ENCODE data around the gene ADO. TPM values are rescaled to one million over a fixed set of nuclear protein-coding genes. Genes with fewer than 3 reads are reported as not detected.

The ADO gene
- total and polyA plus RNA-seq, 2 donors (not counting 1 experiment from before 2014, with no cell fraction given): 13.2 to 20.6 TPM

DNA sequence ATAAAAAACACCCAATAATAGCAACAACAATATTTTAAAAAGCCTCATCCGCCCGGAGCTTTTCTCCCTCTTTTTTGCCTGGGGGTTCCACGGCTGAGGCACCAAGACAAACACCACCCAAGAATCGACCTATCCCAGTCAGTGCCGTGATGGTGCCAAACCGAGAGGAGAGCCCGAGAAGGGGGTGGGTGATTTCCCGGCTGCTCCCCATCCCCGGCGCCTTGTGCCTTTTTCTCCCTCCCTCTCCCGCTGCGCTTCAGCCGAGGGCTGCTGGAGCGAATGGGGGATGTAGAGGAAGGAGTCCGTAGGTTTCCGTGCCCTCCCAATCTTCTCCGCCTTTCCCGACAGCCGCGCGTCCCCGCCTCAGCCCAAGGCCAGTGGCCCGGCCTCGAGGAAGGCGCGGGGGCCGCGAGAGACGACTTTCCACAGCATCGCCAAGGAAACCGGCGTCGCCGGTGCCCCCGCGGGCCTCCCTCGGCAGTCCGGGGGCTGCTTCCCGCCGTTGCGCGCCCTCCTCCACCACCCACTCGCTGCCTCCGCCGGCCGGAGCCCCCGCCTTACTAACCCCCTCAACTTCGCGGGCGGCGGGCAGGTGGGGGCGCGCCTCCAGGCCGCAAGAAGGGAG lies 10.3 kb downstream of the ADO start:
- H3K4me3 ChIP-seq (replicated peaks in 1 of 4; ENCODE audit: control extremely low read depth in 1 of 4, insufficient read depth in 1 of 4, low read depth in 3 of 4, low read length in 4 of 4): peak overlapping the region in 2 of 4 experiments; percentile 74
- no peak overlapping the region for H3K9ac ChIP-seq (ENCODE audit: insufficient read depth, low read length)
- peak in 1 of 2 donors; percentile 28 for DNase-seq (ENCODE audit: low read depth in 2 of 2)
- no peaks in the 10 kb centered on the region for H3K79me2 ChIP-seq (ENCODE audit: control insufficient read depth, insufficient read depth, low read length)
- peaks cover 28% of the 10 kb centered on the region for H3K27me3 ChIP-seq (ENCODE audit: control insufficient read depth, insufficient read depth, low read length)
- H3K4me2 ChIP-seq (ENCODE audit: extremely low read depth, insufficient read depth, low read length): peak overlapping the region; percentile 99
- no peaks in the 10 kb centered on the region for H3K9me3 ChIP-seq (ENCODE audit: control insufficient read depth, insufficient read depth, low read depth, low read length)
- peaks cover 12% of the 10 kb centered on the region for H3K4me1 ChIP-seq (ENCODE audit: control insufficient read depth, extremely low read depth, insufficient read depth, low read length)
- H4K20me1 ChIP-seq (ENCODE audit: control insufficient read depth, extremely low read depth, insufficient read depth, low read length): no peaks in the 10 kb centered on the region
- no peaks in the 10 kb centered on the region for H3K36me3 ChIP-seq (ENCODE audit: control insufficient read depth, insufficient read depth, low read length)
- H2AFZ ChIP-seq (ENCODE audit: low read length): no peak overlapping the region
- TF ChIP-seq EZH2 (IDR thresholded peaks at IDR 0.05; ENCODE audit: low read length, missing control alignments) (peak; percentile 20), CTCF (conservative IDR thresholded peaks at IDR 0.05 in 1 of 2, IDR thresholded peaks at IDR 0.05 in 1 of 2; ENCODE audit: low read depth in 1 of 2, low read length in 2 of 2) (no peak)
- H3K27ac ChIP-seq (ENCODE audit: insufficient read depth, low read length): no peak overlapping the region

DNA sequence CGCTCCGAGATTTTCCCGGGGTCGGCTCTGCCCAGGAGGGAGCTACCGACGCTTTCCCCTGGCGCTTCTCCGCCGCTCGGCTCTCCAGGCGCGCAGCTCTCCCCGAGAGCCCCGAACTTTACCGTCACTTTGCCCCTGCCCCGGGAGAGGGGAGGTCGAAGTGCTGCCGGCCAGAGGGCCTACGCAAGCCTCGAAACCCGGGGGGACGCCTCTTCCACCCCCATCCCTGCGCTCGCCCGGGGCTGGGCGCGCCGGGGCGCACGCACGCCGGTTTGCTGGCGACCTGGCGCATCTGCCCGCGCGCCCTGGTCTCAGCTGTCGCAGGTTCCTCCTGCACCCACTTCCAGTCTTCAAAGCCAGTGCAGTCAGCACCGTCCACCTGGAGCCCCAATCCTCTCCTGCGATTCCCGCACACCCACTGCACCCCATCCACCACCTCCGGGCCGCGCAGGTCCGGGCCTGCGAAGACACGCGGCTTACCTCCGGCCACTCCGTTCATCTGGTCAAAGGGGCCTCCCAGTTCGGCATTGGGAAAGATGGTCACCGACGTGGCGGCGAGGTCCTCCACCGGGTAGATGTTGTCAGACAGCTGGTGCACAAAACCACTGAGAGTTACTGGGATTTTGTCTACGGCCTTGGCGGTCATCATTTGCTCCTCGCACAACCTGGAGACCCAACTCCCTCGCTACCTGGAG lies 11.0 kb downstream of the ADO start:
- H3K9ac ChIP-seq (ENCODE audit: insufficient read depth, low read length): no peak overlapping the region
- H3K79me2 ChIP-seq (ENCODE audit: control insufficient read depth, insufficient read depth, low read length): no peaks in the 10 kb centered on the region
- H3K27ac ChIP-seq (ENCODE audit: insufficient read depth, low read length): no peak overlapping the region
- TF ChIP-seq EZH2 (IDR thresholded peaks at IDR 0.05; ENCODE audit: low read length, missing control alignments): peak; percentile 79
- TF ChIP-seq CTCF (conservative IDR thresholded peaks at IDR 0.05 in 1 of 2, IDR thresholded peaks at IDR 0.05 in 1 of 2; ENCODE audit: low read depth in 1 of 2, low read length in 2 of 2): no peak
- H2AFZ ChIP-seq (ENCODE audit: low read length): no peak overlapping the region
- peaks cover 31% of the 10 kb centered on the region for H3K27me3 ChIP-seq (ENCODE audit: control insufficient read depth, insufficient read depth, low read length)
- H3K4me1 ChIP-seq (ENCODE audit: control insufficient read depth, extremely low read depth, insufficient read depth, low read length): peaks cover 12% of the 10 kb centered on the region
- H3K4me3 ChIP-seq (replicated peaks in 1 of 4; ENCODE audit: control extremely low read depth in 1 of 4, insufficient read depth in 1 of 4, low read depth in 3 of 4, low read length in 4 of 4): peak overlapping the region; percentile 63 to 74 (median 70)
- H3K4me2 ChIP-seq (ENCODE audit: extremely low read depth, insufficient read depth, low read length): peak overlapping the region; percentile 99
- no peaks in the 10 kb centered on the region for H3K36me3 ChIP-seq (ENCODE audit: control insufficient read depth, insufficient read depth, low read length)
- no peaks in the 10 kb centered on the region for H3K9me3 ChIP-seq (ENCODE audit: control insufficient read depth, insufficient read depth, low read depth, low read length)
- peak in 1 of 2 donors; percentile 51 for DNase-seq (ENCODE audit: low read depth in 2 of 2)
- no peaks in the 10 kb centered on the region for H4K20me1 ChIP-seq (ENCODE audit: control insufficient read depth, extremely low read depth, insufficient read depth, low read length)

GRCh38 chr10:62816076-62816330 lies 11.5 kb downstream of the ADO start:
- TF ChIP-seq CTCF (conservative IDR thresholded peaks at IDR 0.05 in 1 of 2, IDR thresholded peaks at IDR 0.05 in 1 of 2; ENCODE audit: low read depth in 1 of 2, low read length in 2 of 2): no peak
- no peak for TF ChIP-seq EZH2 (IDR thresholded peaks at IDR 0.05; ENCODE audit: low read length, missing control alignments)
- H3K4me3 ChIP-seq (replicated peaks in 1 of 4; ENCODE audit: control extremely low read depth in 1 of 4, insufficient read depth in 1 of 4, low read depth in 3 of 4, low read length in 4 of 4): peak overlapping the region; percentile 63 to 74 (median 70)
- H3K4me1 ChIP-seq (ENCODE audit: control insufficient read depth, extremely low read depth, insufficient read depth, low read length): peaks cover 12% of the 10 kb centered on the region
- no peak overlapping the region for H2AFZ ChIP-seq (ENCODE audit: low read length)
- H3K27ac ChIP-seq (ENCODE audit: insufficient read depth, low read length): peak overlapping the region; percentile 40
- H3K27me3 ChIP-seq (ENCODE audit: control insufficient read depth, insufficient read depth, low read length): peaks cover 34% of the 10 kb centered on the region
- no peaks in the 10 kb centered on the region for H3K79me2 ChIP-seq (ENCODE audit: control insufficient read depth, insufficient read depth, low read length)
- H3K4me2 ChIP-seq (ENCODE audit: extremely low read depth, insufficient read depth, low read length): peak overlapping the region; percentile 99
- no peaks in the 10 kb centered on the region for H3K36me3 ChIP-seq (ENCODE audit: control insufficient read depth, insufficient read depth, low read length)
- no peaks in the 10 kb centered on the region for H4K20me1 ChIP-seq (ENCODE audit: control insufficient read depth, extremely low read depth, insufficient read depth, low read length)
- H3K9ac ChIP-seq (ENCODE audit: insufficient read depth, low read length): peak overlapping the region; percentile 70
- no peaks in the 10 kb centered on the region for H3K9me3 ChIP-seq (ENCODE audit: control insufficient read depth, insufficient read depth, low read depth, low read length)
- DNase-seq (ENCODE audit: low read depth in 2 of 2): no peak
